Measurements from ENCODE around the gene OXA1L. TPM values are rescaled to one million over a fixed set of nuclear protein-coding genes. Genes with fewer than 3 reads are reported as not detected.
"Not testable (repeated sequence)": the region's sequence is repeated elsewhere in the genome, so short reads cannot be mapped to it uniquely, and the experiment has no call there.

Gene OXA1L
- polyA plus RNA-seq, 1 donor (not counting 4 experiments of a cell fraction or from before 2014, with no cell fraction given): 130 TPM

DNA sequence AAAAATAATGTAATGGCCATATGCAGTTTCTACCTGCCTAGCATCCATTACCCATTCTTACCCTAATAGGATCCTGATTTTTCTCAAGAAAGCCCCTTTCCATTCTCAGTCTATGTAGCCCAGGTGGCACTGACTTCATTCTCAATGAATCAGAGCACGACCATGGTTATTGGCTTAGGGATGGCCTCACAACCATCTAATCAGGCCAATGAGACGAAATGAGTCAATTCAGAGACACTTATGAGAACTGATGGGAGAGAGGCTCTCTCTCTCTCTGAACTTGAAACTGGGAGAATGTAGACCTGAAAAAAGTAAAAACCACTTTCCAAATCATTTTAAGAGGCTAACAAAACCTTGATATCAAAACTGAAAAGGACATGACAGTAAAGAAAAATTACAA lies 45.3 kb upstream of the OXA1L start:
- H3K79me2 ChIP-seq (ENCODE audit: control insufficient read depth, insufficient read depth, low read length): no peaks in the 10 kb centered on the region
- no peak overlapping the region for H3K27ac ChIP-seq (ENCODE audit: control insufficient read depth, insufficient read depth, low read length)
- dilution Hi-C loops (cut with MboI; ENCODE audit: extremely low pct_ligation_motif_present, low sequenced_read_pairs): no loop called here
- H3K4me3 ChIP-seq (ENCODE audit: control insufficient read depth in 2 of 3, extremely low read depth in 1 of 3, insufficient read depth in 2 of 3, low read depth in 1 of 3, low read length in 3 of 3): no peak overlapping the region
- H3K36me3 ChIP-seq (ENCODE audit: control insufficient read depth in 2 of 2, extremely low read depth in 1 of 2, insufficient read depth in 2 of 2, low read length in 2 of 2): no peaks in the 10 kb centered on the region
- H3K27me3 ChIP-seq (ENCODE audit: control insufficient read depth, extremely low read depth, insufficient read depth, low read length): peaks cover 8% of the 10 kb centered on the region
- no peak overlapping the region for H3K4me2 ChIP-seq (ENCODE audit: control insufficient read depth, extremely low read depth, insufficient read depth, low read depth, low read length)
- no peak overlapping the region for H2AFZ ChIP-seq (ENCODE audit: control insufficient read depth, low read length)
- H3K4me1 ChIP-seq (ENCODE audit: control insufficient read depth, extremely low read depth, insufficient read depth, low read length): no peaks in the 10 kb centered on the region
- FAIRE-seq: no peak
- DNase-seq (ENCODE audit: low read depth, low spot score): no peak
- TF ChIP-seq, protein P1, sequence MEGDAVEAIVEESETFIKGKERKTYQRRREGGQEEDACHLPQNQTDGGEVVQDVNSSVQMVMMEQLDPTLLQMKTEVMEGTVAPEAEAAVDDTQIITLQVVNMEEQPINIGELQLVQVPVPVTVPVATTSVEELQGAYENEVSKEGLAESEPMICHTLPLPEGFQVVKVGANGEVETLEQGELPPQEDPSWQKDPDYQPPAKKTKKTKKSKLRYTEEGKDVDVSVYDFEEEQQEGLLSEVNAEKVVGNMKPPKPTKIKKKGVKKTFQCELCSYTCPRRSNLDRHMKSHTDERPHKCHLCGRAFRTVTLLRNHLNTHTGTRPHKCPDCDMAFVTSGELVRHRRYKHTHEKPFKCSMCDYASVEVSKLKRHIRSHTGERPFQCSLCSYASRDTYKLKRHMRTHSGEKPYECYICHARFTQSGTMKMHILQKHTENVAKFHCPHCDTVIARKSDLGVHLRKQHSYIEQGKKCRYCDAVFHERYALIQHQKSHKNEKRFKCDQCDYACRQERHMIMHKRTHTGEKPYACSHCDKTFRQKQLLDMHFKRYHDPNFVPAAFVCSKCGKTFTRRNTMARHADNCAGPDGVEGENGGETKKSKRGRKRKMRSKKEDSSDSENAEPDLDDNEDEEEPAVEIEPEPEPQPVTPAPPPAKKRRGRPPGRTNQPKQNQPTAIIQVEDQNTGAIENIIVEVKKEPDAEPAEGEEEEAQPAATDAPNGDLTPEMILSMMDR (optimal IDR thresholded peaks at IDR 0.05 in 1 of 3, IDR thresholded peaks at IDR 0.05 in 1 of 3, conservative IDR thresholded peaks at IDR 0.05 in 1 of 3; ENCODE audit: extremely low read depth in 1 of 3, insufficient read depth in 2 of 3, low read length in 3 of 3): no peak
- TF ChIP-seq EZH2 (IDR thresholded peaks at IDR 0.05; ENCODE audit: low read length): no peak
- no peak overlapping the region for H3K9ac ChIP-seq (ENCODE audit: control insufficient read depth, extremely low read depth, insufficient read depth, low read length)
- H3K9me1 ChIP-seq (ENCODE audit: control insufficient read depth, extremely low read depth, insufficient read depth, low read length): no peaks in the 10 kb centered on the region
- H4K20me1 ChIP-seq (ENCODE audit: control insufficient read depth, extremely low read depth, insufficient read depth, low read length): no peaks in the 10 kb centered on the region
- H3K9me3 ChIP-seq (ENCODE audit: control insufficient read depth, low read depth, low read length): no peaks in the 10 kb centered on the region

DNA sequence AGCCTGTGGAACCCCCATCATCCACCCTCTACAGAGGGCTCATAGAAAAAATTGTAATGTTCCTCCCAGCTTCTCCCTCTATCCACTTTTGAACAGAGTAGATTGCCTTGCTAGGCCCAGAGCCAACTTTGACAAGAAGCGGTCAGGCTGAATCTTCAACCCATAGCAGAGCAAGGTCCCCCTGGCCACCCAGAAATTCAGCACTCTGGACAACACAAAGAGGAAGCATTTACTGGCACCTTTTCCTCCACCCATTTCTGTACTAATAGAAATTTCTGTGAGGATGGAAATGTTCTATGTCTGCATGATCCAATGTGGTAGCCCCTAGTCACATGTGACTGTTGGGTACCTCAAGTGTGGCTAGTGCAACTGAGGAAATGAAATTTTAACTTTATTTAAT lies 42.7 kb upstream of the OXA1L start:
- dilution Hi-C loops (cut with MboI; ENCODE audit: extremely low pct_ligation_motif_present, low sequenced_read_pairs): no loop called here

DNA sequence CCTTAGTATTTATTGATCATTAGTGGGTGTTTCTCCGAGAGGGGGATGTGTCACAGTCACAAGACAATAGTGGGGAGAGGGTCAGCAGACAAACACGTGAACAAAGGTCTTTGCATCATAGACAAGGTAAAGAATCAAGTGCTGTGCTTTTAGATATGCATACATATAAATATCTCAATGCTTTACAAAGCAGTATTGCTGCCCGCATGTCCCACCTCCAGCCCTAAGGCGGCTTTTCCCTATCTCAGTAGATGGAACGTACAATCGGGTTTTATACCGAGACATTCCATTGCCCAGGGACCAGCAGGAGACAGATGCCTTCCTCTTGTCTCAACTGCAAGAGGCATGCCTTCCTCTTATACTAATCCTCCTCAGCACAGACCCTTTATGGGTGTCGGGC lies 41.6 kb upstream of the OXA1L start:
- DNase-seq (ENCODE audit: low read depth, low spot score); H3K4me2 ChIP-seq (ENCODE audit: control insufficient read depth, extremely low read depth, insufficient read depth, low read depth, low read length); H3K9me3 ChIP-seq (ENCODE audit: control insufficient read depth, low read depth, low read length); H2AFZ ChIP-seq (ENCODE audit: control insufficient read depth, low read length); H3K79me2 ChIP-seq (ENCODE audit: control insufficient read depth, insufficient read depth, low read length); H3K4me1 ChIP-seq (ENCODE audit: control insufficient read depth, extremely low read depth, insufficient read depth, low read length); H3K27me3 ChIP-seq (ENCODE audit: control insufficient read depth, extremely low read depth, insufficient read depth, low read length); H3K9ac ChIP-seq (ENCODE audit: control insufficient read depth, extremely low read depth, insufficient read depth, low read length); H3K9me1 ChIP-seq (ENCODE audit: control insufficient read depth, extremely low read depth, insufficient read depth, low read length); H4K20me1 ChIP-seq (ENCODE audit: control insufficient read depth, extremely low read depth, insufficient read depth, low read length); FAIRE-seq; H3K27ac ChIP-seq (ENCODE audit: control insufficient read depth, insufficient read depth, low read length); H3K4me3 ChIP-seq (ENCODE audit: control insufficient read depth in 2 of 3, extremely low read depth in 1 of 3, insufficient read depth in 2 of 3, low read depth in 1 of 3, low read length in 3 of 3); dilution Hi-C loops (cut with MboI; ENCODE audit: extremely low pct_ligation_motif_present, low sequenced_read_pairs); H3K36me3 ChIP-seq (ENCODE audit: control insufficient read depth in 2 of 2, extremely low read depth in 1 of 2, insufficient read depth in 2 of 2, low read length in 2 of 2): not testable (repeated sequence)

More for the DNA sequence above, 42.7 kb upstream of the OXA1L start:
- no peak for FAIRE-seq
- no peaks in the 10 kb centered on the region for H3K36me3 ChIP-seq (ENCODE audit: control insufficient read depth in 2 of 2, extremely low read depth in 1 of 2, insufficient read depth in 2 of 2, low read length in 2 of 2)
- no peaks in the 10 kb centered on the region for H3K4me1 ChIP-seq (ENCODE audit: control insufficient read depth, extremely low read depth, insufficient read depth, low read length)
- H2AFZ ChIP-seq (ENCODE audit: control insufficient read depth, low read length): no peak overlapping the region
- no peaks in the 10 kb centered on the region for H3K9me3 ChIP-seq (ENCODE audit: control insufficient read depth, low read depth, low read length)
- no peaks in the 10 kb centered on the region for H3K79me2 ChIP-seq (ENCODE audit: control insufficient read depth, insufficient read depth, low read length)
- no peak overlapping the region for H3K27ac ChIP-seq (ENCODE audit: control insufficient read depth, insufficient read depth, low read length)
- H4K20me1 ChIP-seq (ENCODE audit: control insufficient read depth, extremely low read depth, insufficient read depth, low read length): no peaks in the 10 kb centered on the region
- H3K4me2 ChIP-seq (ENCODE audit: control insufficient read depth, extremely low read depth, insufficient read depth, low read depth, low read length): no peak overlapping the region
- no peak for DNase-seq (ENCODE audit: low read depth, low spot score)
- no peak overlapping the region for H3K4me3 ChIP-seq (ENCODE audit: control insufficient read depth in 2 of 3, extremely low read depth in 1 of 3, insufficient read depth in 2 of 3, low read depth in 1 of 3, low read length in 3 of 3)
- no peaks in the 10 kb centered on the region for H3K9me1 ChIP-seq (ENCODE audit: control insufficient read depth, extremely low read depth, insufficient read depth, low read length)
- H3K27me3 ChIP-seq (ENCODE audit: control insufficient read depth, extremely low read depth, insufficient read depth, low read length): peaks cover 10% of the 10 kb centered on the region
- no peak for TF ChIP-seq EZH2 (IDR thresholded peaks at IDR 0.05; ENCODE audit: low read length)
- TF ChIP-seq, protein P1 (optimal IDR thresholded peaks at IDR 0.05 in 1 of 3, IDR thresholded peaks at IDR 0.05 in 1 of 3, conservative IDR thresholded peaks at IDR 0.05 in 1 of 3; ENCODE audit: extremely low read depth in 1 of 3, insufficient read depth in 2 of 3, low read length in 3 of 3): no peak
- H3K9ac ChIP-seq (ENCODE audit: control insufficient read depth, extremely low read depth, insufficient read depth, low read length): no peak overlapping the region

DNA sequence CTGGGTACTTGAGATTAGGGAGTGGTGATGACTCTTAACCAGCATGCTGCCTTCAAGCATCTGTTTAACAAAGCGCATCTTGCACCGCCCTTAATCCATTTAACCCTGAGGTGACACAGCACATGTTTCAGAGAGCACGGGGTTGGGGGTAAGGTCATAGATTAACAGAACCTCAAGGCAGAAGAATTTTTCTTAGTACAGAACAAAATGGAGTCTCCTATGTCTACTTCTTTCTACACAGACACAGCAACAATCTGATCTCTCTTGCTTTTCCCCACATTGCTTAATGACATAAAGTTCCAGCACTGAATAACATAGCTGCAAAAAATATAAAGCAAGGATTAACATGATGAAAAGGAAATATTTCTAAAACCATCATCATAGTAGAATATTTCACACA lies 41.1 kb upstream of the OXA1L start:
- H3K9me1 ChIP-seq (ENCODE audit: control insufficient read depth, extremely low read depth, insufficient read depth, low read length); H3K27me3 ChIP-seq (ENCODE audit: control insufficient read depth, extremely low read depth, insufficient read depth, low read length); H3K36me3 ChIP-seq (ENCODE audit: control insufficient read depth in 2 of 2, extremely low read depth in 1 of 2, insufficient read depth in 2 of 2, low read length in 2 of 2); H3K4me3 ChIP-seq (ENCODE audit: control insufficient read depth in 2 of 3, extremely low read depth in 1 of 3, insufficient read depth in 2 of 3, low read depth in 1 of 3, low read length in 3 of 3); DNase-seq (ENCODE audit: low read depth, low spot score); H3K9ac ChIP-seq (ENCODE audit: control insufficient read depth, extremely low read depth, insufficient read depth, low read length); H3K27ac ChIP-seq (ENCODE audit: control insufficient read depth, insufficient read depth, low read length); dilution Hi-C loops (cut with MboI; ENCODE audit: extremely low pct_ligation_motif_present, low sequenced_read_pairs); H3K4me1 ChIP-seq (ENCODE audit: control insufficient read depth, extremely low read depth, insufficient read depth, low read length); FAIRE-seq; H3K9me3 ChIP-seq (ENCODE audit: control insufficient read depth, low read depth, low read length); H3K4me2 ChIP-seq (ENCODE audit: control insufficient read depth, extremely low read depth, insufficient read depth, low read depth, low read length); H3K79me2 ChIP-seq (ENCODE audit: control insufficient read depth, insufficient read depth, low read length); H2AFZ ChIP-seq (ENCODE audit: control insufficient read depth, low read length); H4K20me1 ChIP-seq (ENCODE audit: control insufficient read depth, extremely low read depth, insufficient read depth, low read length): not testable (repeated sequence)

Measured in keratinocyte (primary cell).